Measurements from ENCODE around the gene PALM. TPM values are rescaled to one million over a fixed set of nuclear protein-coding genes. Genes with fewer than 3 reads are reported as not detected.

Gene PALM
- polyA plus RNA-seq, 2 of the 4 experiments (the other 2 are of a cell fraction), result 3.0 to 15.7 TPM

DNA sequence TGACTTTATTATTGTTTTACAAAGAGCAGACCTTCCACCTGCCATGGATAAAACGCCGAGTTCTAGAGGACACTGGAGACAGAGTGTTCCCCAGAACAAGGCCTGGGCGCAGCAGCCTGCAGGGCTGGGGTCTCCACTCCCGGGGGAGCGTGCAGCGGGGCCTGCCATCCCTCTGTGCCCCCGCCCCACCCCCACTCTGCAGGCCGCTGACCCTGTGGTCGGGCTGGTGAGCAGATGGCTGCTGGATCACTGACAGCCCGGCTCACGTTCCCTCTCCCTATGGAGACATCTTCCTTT lies 79.9 kb downstream of the PALM start:
- POLR2A ChIA-PET, result no interaction called here
- peak overlapping the region in 1 of 2 experiments; percentile 93; a peak in 3 of 6 replicates for H3K27ac ChIP-seq
- no peak overlapping the region for H3K4me3 ChIP-seq
- H3K9me3 ChIP-seq, result no peaks in the 10 kb centered on the region
- FAIRE-seq, result no peak
- TF ChIP-seq ZNF302 (CRISPR knock-in tag; IDR thresholded peaks at IDR 0.05), result no peak
- no peak for TF ChIP-seq NPAS2 (CRISPR knock-in tag; IDR thresholded peaks at IDR 0.05; ENCODE audit: borderline replicate concordance)
- TF ChIP-seq ZC3H11A (IDR thresholded peaks at IDR 0.05), result no peak
- TF ChIP-seq, protein P1, sequence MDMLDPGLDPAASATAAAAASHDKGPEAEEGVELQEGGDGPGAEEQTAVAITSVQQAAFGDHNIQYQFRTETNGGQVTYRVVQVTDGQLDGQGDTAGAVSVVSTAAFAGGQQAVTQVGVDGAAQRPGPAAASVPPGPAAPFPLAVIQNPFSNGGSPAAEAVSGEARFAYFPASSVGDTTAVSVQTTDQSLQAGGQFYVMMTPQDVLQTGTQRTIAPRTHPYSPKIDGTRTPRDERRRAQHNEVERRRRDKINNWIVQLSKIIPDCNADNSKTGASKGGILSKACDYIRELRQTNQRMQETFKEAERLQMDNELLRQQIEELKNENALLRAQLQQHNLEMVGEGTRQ (IDR thresholded peaks at IDR 0.05), result no peak
- no peak for TF ChIP-seq CBX8 (IDR thresholded peaks at IDR 0.05)
- TF ChIP-seq, protein P2, sequence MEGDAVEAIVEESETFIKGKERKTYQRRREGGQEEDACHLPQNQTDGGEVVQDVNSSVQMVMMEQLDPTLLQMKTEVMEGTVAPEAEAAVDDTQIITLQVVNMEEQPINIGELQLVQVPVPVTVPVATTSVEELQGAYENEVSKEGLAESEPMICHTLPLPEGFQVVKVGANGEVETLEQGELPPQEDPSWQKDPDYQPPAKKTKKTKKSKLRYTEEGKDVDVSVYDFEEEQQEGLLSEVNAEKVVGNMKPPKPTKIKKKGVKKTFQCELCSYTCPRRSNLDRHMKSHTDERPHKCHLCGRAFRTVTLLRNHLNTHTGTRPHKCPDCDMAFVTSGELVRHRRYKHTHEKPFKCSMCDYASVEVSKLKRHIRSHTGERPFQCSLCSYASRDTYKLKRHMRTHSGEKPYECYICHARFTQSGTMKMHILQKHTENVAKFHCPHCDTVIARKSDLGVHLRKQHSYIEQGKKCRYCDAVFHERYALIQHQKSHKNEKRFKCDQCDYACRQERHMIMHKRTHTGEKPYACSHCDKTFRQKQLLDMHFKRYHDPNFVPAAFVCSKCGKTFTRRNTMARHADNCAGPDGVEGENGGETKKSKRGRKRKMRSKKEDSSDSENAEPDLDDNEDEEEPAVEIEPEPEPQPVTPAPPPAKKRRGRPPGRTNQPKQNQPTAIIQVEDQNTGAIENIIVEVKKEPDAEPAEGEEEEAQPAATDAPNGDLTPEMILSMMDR (IDR thresholded peaks at IDR 0.05), result no peak
- no peak for TF ChIP-seq NFE2L2 (conservative IDR thresholded peaks at IDR 0.05; ENCODE audit: low read length)
- no peak for TF ChIP-seq HOXB13 (CRISPR knock-in tag; IDR thresholded peaks at IDR 0.05; ENCODE audit: low read depth)
- no peak for TF ChIP-seq EHF (CRISPR knock-in tag; IDR thresholded peaks at IDR 0.05)
- TF ChIP-seq, protein P3, sequence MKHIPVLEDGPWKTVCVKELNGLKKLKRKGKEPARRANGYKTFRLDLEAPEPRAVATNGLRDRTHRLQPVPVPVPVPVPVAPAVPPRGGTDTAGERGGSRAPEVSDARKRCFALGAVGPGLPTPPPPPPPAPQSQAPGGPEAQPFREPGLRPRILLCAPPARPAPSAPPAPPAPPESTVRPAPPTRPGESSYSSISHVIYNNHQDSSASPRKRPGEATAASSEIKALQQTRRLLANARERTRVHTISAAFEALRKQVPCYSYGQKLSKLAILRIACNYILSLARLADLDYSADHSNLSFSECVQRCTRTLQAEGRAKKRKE (CRISPR knock-in tag; IDR thresholded peaks at IDR 0.05; ENCODE audit: low read depth), result no peak
- CTCF ChIA-PET, result interaction anchor here (1.4 kb wide), 1 partner anchor 14 kb away, joined by 3 read pairs; no protein-coding TSS in a partner anchor
- 0 out of 3 replicates have a peak overlapping the region, but pooled peaks have one; percentile 19 for H3K4me2 ChIP-seq
- peaks cover 29% of the 10 kb centered on the region for H3K4me1 ChIP-seq
- 90% methylated on average over 3 of the region's 11 CpGs for WGBS (ENCODE audit: missing lambda C conversion rate)
- DNase-seq (ENCODE audit: low read depth in 1 of 2, low spot score in 1 of 2), result no peak
- no peak; a peak in 1 of 6 replicates for ATAC-seq

DNA sequence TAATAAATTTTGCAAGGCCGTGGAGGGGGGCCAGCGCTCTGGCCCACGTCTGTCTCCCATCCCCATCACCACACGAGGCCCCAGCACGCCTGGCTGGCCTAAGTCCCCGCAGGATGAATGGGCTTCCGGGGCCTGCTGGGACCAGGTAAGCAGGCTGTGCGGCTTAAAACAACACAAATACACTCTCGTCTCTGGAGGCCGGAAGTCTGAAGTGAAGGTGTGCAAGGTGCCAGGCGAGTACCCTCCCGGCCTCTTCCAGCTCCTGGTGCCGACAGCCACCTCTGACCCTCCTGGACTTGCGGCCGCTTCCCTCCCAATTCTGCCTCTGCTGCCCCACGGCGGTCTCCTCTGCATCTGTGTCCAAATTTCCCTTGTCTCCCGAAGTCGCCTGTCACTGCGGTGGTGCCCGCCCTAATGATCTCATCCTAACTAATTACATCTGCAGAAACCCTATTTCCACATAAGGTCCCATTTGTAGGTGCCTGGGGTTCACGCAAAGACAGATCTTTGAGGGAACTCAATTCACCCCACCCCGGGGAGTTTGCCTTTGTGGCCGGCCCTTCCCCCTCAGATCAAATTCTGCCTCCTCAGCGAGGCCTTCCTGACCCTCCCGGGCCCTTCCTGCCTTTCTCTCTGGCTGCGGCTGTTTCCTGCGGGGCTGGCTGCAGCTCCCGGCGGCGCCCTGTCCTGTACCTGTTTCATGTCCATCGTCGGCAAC lies 80.4 kb downstream of the PALM start:
- Histone ChIP-seq H3K27ac (peak overlapping the region; percentile 56 to 93; a peak in 5 of 6 replicates), H3K4me1 (peaks cover 29% of the 10 kb centered on the region), H3K4me3 (no peak overlapping the region), H3K4me2 (peak overlapping the region; percentile 24; the same call in 1 of the 3 replicates), H3K9me3 (no peaks in the 10 kb centered on the region)
- ATAC-seq (peak; percentile 3 to 31; a peak in 3 of 6 replicates), FAIRE-seq (no peak), DNase-seq (ENCODE audit: low read depth in 1 of 2, low spot score in 1 of 2) (no peak)
- ChIA-PET CTCF (interaction anchor here (0.6 to 1.2 kb wide), 2 partner anchors 19 to 68 kb away, joined by 3 to 4 read pairs; no protein-coding TSS in a partner anchor), POLR2A (no interaction called here)
- 74% methylated on average over 31 of the region's 33 CpGs for WGBS (ENCODE audit: missing lambda C conversion rate)
- TF ChIP-seq GATA3 (IDR thresholded peaks at IDR 0.05; ENCODE audit: borderline replicate concordance), result no peak
- no peak for TF ChIP-seq KDM1A (IDR thresholded peaks at IDR 0.05; ENCODE audit: low read depth)
- no peak for TF ChIP-seq FOXS1 (CRISPR knock-in tag; IDR thresholded peaks at IDR 0.05)
- no peak for TF ChIP-seq NPAS2 (CRISPR knock-in tag; IDR thresholded peaks at IDR 0.05; ENCODE audit: borderline replicate concordance)
- TF ChIP-seq, protein P4, sequence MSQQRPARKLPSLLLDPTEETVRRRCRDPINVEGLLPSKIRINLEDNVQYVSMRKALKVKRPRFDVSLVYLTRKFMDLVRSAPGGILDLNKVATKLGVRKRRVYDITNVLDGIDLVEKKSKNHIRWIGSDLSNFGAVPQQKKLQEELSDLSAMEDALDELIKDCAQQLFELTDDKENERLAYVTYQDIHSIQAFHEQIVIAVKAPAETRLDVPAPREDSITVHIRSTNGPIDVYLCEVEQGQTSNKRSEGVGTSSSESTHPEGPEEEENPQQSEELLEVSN (IDR thresholded peaks at IDR 0.05; ENCODE audit: borderline replicate concordance, low read depth), result no peak
- no peak for TF ChIP-seq HOXA7 (CRISPR knock-in tag; IDR thresholded peaks at IDR 0.05)
- TF ChIP-seq, protein P5, sequence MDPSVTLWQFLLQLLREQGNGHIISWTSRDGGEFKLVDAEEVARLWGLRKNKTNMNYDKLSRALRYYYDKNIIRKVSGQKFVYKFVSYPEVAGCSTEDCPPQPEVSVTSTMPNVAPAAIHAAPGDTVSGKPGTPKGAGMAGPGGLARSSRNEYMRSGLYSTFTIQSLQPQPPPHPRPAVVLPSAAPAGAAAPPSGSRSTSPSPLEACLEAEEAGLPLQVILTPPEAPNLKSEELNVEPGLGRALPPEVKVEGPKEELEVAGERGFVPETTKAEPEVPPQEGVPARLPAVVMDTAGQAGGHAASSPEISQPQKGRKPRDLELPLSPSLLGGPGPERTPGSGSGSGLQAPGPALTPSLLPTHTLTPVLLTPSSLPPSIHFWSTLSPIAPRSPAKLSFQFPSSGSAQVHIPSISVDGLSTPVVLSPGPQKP (IDR thresholded peaks at IDR 0.05; ENCODE audit: low read depth, low read length), result no peak
- no peak for TF ChIP-seq TFCP2L1 (CRISPR knock-in tag; IDR thresholded peaks at IDR 0.05)
- TF ChIP-seq POLR2A (IDR thresholded peaks at IDR 0.05; ENCODE audit: low read length), result no peak
- no peak for TF ChIP-seq TP53 (CRISPR knock-in tag; IDR thresholded peaks at IDR 0.05)
- TF ChIP-seq FOSL2 (IDR thresholded peaks at IDR 0.05), result no peak
- no peak for TF ChIP-seq FOSL2 (CRISPR knock-in tag; IDR thresholded peaks at IDR 0.05)
- TF ChIP-seq NFE2L2 (conservative IDR thresholded peaks at IDR 0.05; ENCODE audit: low read length), result no peak
- no peak for TF ChIP-seq RCOR1 (IDR thresholded peaks at IDR 0.05; ENCODE audit: low read depth, low read length)
- no peak for TF ChIP-seq RAD21 (conservative IDR thresholded peaks at IDR 0.05 in 1 of 2, IDR thresholded peaks at IDR 0.05 in 1 of 2)
- TF ChIP-seq FOSB (CRISPR knock-in tag; IDR thresholded peaks at IDR 0.05), result no peak
- no peak for TF ChIP-seq RFX5 (IDR thresholded peaks at IDR 0.05)
- TF ChIP-seq, protein P1 (IDR thresholded peaks at IDR 0.05), result no peak
- TF ChIP-seq EP300 (IDR thresholded peaks at IDR 0.05), result no peak

All from A549 (cell line).